Ovary (tissue), 9 donors: Measurements from ENCODE around the gene GNPAT. TPM values are rescaled to one million over a fixed set of nuclear protein-coding genes. Genes with fewer than 3 reads are reported as not detected.

ENCODE experiments used
- DNase-seq, 5 donors: peaks; one replicate each; pipeline ENCODE4 v3.0.0-alpha.2; 2019 to 2020
- H3K27ac ChIP-seq, 2 donors: fragments of 200-600 bp; one replicate each; pipeline versions ENCODE4 v1.5.1 to v1.8.0; 2019 to 2022
- H3K27me3 ChIP-seq: fragments of 200-600 bp; one replicate; pipeline ENCODE4 v1.8.0; 2022
- H3K36me3 ChIP-seq: fragments of 200-600 bp; sonication (generic); one replicate; pipeline ENCODE4 v1.5.1; 2019
- H3K4me1 ChIP-seq: one replicate; pipeline ENCODE4 v1.8.1; 2013; ENCODE audit warnings: mild to moderate bottlenecking, moderate library complexity; ENCODE audit not compliant: insufficient read depth
- H3K4me3 ChIP-seq: fragments of 200-600 bp; sonication (generic); one replicate; pipeline ENCODE4 v1.5.1; 2017
- H3K9me3 ChIP-seq, 2 donors: fragments of 200-600 bp in 1 of 2; sonication (generic) in 1 of 2; one replicate each; pipeline versions ENCODE4 v1.5.1 to v1.8.1; 2013 to 2019; ENCODE audit warnings: mild to moderate bottlenecking in 1 of 2, moderate library complexity in 1 of 2
- CTCF ChIP-seq, 3 donors: fragments of 450-650 bp in 2 of 3; fragments of 200-600 bp in 1 of 3; IDR thresholded peaks; one replicate each; pipeline versions ENCODE4 v1.5.1 to v1.8.0; 2016 to 2022; ENCODE audit warnings: antibody characterized with exemption in 3 of 3, mild to moderate bottlenecking in 1 of 3
- EP300 ChIP-seq: sonication (generic); formaldehyde crosslinking; IDR thresholded peaks from one replicate; pipeline ENCODE4 v1.6.1; 2017; ENCODE audit warnings: antibody characterized with exemption
- POLR2A ChIP-seq: fragments of 450-650 bp; IDR thresholded peaks from one replicate; pipeline ENCODE4 v1.6.1; 2017; ENCODE audit warnings: antibody characterized with exemption, mild to moderate bottlenecking, moderate library complexity
- WGBS, 3 donors: extraction: QIAGEN DNeasy Blood & Tissue Kit in 1 of 3; methylation state at CpG; one replicate each; pipeline versions ENCODE4 v1.1.5 to v1.1.7; 2013 to 2017; 5-methylcytosine and 5-hydroxymethylcytosine counted together
- intact Hi-C, 4 donors: fragments of 100-400 bp; cut with DNase I; formaldehyde crosslinking; loops; one replicate each; pipeline versions ENCODE4 v1.11.0 to v1.15.1; 2022 to 2023
- polyA plus RNA-seq, 2 donors: library from polyadenylated mRNA; stranded (reverse); fragments of 200-250 nt in 1 of 2; fragments of 350-450 nt in 1 of 2; fragmentation: Illumina TruSeq in 1 of 2; extraction: RNeasy Lipid Tissue Mini Kit (QIAGEN cat#74804) in 1 of 2; gene quantifications; one replicate each; pipeline ENCODE4 v1.2.3, GENCODE V29; 2013 to 2014
- total RNA-seq, 7 donors: library from RNA; depleted of rRNA in 2 of 7; stranded (reverse); fragments of >200 nt in 2 of 7; fragmentation: NEBNext Ultra II Directional in 3 of 7; extraction: Animal tissue kit (Norgen Biotek cat#: 25700) in 3 of 7; gene quantifications; one replicate each; pipeline versions ENCODE4 v1.1.0 to v1.2.4, GENCODE V29; 2016 to 2023
- donor health status: DM: no; HTN: no; CAD: no; lungs with moderate emphysema.
- donor health status: DM: no; HTN: no; CAD: no.
- donor health status: Bipolar disorder and iron deficiency.
- donor health status: DM: yes; HTN: yes; CAD: no.
- donor health status: DM: no; HTN: no; CAD: no.
- donor health status: DM: yes; HTN: yes; CAD: no.

The GNPAT gene
- total and polyA plus RNA-seq, 9 donors: 22.5 to 35.3 (median 30.2) TPM

DNA sequence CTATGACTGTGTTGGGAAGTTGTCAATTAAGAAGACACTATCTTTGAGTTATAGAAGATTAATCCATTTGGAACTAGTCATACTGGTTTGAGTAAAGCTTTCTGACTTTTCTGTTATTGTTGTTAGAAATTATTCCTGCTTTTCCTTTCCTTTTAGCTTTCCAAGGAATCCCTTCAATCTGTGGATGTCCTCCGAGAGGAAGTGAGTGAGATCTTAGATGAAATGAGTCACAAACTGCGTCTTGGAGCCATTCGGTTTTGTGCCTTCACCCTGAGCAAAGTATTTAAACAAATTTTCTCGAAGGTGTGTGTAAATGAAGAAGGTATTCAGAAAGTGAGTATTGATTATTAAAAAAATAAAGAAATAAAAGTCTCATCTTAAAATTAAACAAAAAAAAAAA is 19.3 kb downstream of the GNPAT start:
- TF ChIP-seq EP300 (no peak), CTCF (IDR thresholded peaks at IDR 0.05) (no peak), POLR2A (no peak)
- H3K4me1 ChIP-seq: no peaks in the 10 kb centered on the region
- no peak overlapping the region for H3K27ac ChIP-seq
- H3K4me3 ChIP-seq: no peak overlapping the region
- H3K36me3 ChIP-seq: no peaks in the 10 kb centered on the region
- WGBS, 3 donors: 88 to 90% (median 90%) methylated on average over 4 of the region's 4 CpGs
- intact Hi-C loops: no loop called here
- DNase-seq: no peak
- no peaks in the 10 kb centered on the region for H3K27me3 ChIP-seq
- H3K9me3 ChIP-seq: no peaks in the 10 kb centered on the region

DNA sequence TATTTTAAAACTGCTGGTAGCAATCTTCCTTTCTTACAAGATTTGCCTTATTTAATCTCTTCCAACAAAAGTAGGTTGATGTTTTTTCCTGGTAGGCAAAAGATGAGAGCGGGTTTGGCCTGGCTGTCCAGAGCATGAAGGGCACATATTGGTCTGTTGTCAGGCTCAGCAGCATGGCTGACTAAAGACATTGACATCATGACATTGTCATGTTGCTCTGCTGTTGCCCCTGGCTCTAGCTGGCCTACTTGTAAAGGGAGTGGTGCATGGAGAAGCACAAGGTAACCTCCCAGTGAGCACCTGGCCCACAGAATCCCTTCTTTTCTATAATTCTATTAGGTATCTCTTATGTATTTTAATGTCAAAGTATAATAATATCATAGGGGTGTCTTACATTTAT is 23.6 kb downstream of the GNPAT start:
- H3K4me1 ChIP-seq: no peaks in the 10 kb centered on the region
- no peak overlapping the region for H3K27ac ChIP-seq
- TF ChIP-seq CTCF (IDR thresholded peaks at IDR 0.05) (no peak), POLR2A (no peak)
- no peak overlapping the region for H3K4me3 ChIP-seq
- H3K9me3 ChIP-seq: no peaks in the 10 kb centered on the region
- intact Hi-C loops: no loop called here
- DNase-seq: no peak
- H3K27me3 ChIP-seq: no peaks in the 10 kb centered on the region
- WGBS, 3 donors: 97 to 100% (median 98%) methylated on average over 1 of the region's 1 CpG
- H3K36me3 ChIP-seq: no peaks in the 10 kb centered on the region

DNA sequence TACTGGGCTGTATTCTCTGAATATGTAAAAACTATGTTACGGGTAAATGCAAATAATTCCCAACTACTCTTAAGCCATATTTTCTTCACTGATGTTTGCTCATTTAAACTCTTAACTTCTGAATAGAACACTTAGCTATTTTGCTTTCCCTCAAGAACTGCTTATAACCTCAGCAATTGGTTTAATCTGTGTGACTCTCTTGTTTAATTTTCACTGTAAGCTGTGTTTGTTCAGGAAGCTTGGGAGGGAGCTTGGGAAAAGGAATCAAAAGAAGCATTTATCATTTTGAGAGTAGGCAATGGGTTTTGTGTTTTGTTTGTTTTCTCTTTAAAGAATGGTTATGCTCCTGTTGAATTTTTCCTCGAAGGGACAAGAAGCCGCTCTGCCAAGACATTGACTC is 24.4 kb downstream of the GNPAT start:
- intact Hi-C loops: no loop called here
- no peaks in the 10 kb centered on the region for H3K36me3 ChIP-seq
- no peaks in the 10 kb centered on the region for H3K27me3 ChIP-seq
- 90 to 91% (median 91%) methylated on average over 3 of the region's 3 CpGs for WGBS, 3 donors
- TF ChIP-seq EP300 (no peak), CTCF (IDR thresholded peaks at IDR 0.05) (no peak)
- no peaks in the 10 kb centered on the region for H3K9me3 ChIP-seq
- no peak overlapping the region for H3K4me3 ChIP-seq
- no peak for DNase-seq
- H3K4me1 ChIP-seq: no peaks in the 10 kb centered on the region
- H3K27ac ChIP-seq: no peak overlapping the region

DNA sequence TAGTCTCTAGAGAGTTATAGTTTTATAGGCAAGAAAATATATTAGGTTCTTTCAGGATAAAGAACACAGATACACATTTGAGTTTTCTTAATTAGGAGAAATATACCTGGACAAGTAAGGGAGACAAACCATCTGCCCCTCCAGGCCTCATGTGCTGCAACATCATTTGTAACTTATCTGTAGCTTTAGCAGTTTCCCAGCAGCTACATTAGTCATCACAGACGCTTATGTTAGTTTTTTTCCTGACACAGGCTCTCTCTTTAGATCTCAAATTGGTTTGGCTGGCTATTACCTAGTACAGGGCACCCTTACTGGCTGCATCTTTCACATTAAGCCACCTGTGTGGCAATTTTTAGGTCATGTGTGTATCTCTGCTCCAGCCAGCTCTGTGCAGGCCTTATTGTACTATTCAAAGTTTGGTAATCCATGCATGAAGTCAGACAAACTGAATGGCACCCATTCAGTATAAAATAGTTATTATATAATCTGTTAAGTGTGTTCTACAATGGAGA is 25.9 kb downstream of the GNPAT start:
- Histone ChIP-seq H3K4me1 (no peaks in the 10 kb centered on the region), H3K27me3 (no peaks in the 10 kb centered on the region), H3K36me3 (no peaks in the 10 kb centered on the region), H3K9me3 (no peaks in the 10 kb centered on the region), H3K4me3 (no peak overlapping the region), H3K27ac (no peak overlapping the region)
- WGBS, 3 donors: 0 to 91% (median 0%) methylated on average over 1 of the region's 1 CpG
- no peak for DNase-seq
- TF ChIP-seq EP300 (no peak), POLR2A (no peak), CTCF (IDR thresholded peaks at IDR 0.05) (no peak)
- intact Hi-C loops: no loop called here

- Histone ChIP-seq H3K4me1 (no peaks in the 10 kb centered on the region), H3K9me3 (no peaks in the 10 kb centered on the region), H3K4me3 (no peak overlapping the region), H3K36me3 (no peaks in the 10 kb centered on the region), H3K27ac (no peak overlapping the region), H3K27me3 (no peaks in the 10 kb centered on the region)
- no peak for DNase-seq
- TF ChIP-seq EP300: no peak
- no peak for TF ChIP-seq POLR2A
- TF ChIP-seq CTCF (IDR thresholded peaks at IDR 0.05): no peak
- 79 to 85% (median 82%) methylated on average over 3 of the region's 3 CpGs for WGBS, 3 donors
- intact Hi-C loops: no loop called here
Observed at GRCh38 chr1:231272173-231272572, 31.2 kb downstream of the GNPAT start.
